GM20000 (cell line): ENCODE measurements around the gene POU5F2.

Experiments
- DNase-seq: peaks from one replicate; pipeline ENCODE4 v3.0.0; 2012; ENCODE audit warnings: low spot score
- TF ChIP-seq, protein P1 (sequence below): IDR thresholded peaks from 2 replicates; pipeline ENCODE4 v1.5.1; 2012; ENCODE audit warnings: mild to moderate bottlenecking, control low read depth; ENCODE audit errors: extremely low read depth, missing control alignments

Gene POU5F2

DNA sequence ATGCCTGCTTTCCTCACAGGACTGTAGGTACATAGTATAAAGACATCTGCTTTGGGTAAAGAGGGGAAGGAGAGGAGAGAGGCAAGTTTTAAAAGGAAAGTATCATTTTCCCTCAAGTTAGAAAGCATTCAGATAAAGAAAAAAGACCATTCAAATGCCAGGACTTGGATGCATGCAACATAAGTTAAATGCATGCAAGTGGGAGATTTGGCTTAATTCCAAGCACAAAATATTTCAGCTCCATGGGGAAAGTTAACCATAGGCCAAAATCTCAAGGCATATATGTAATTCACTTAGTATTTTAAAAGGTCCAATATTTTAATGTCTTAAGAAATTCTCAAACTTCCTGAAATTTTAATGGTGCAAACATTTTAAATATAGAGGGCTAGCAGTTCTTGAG, 36.4 kb downstream of the POU5F2 start:
- DNase-seq: no peak
- TF ChIP-seq, protein P1, sequence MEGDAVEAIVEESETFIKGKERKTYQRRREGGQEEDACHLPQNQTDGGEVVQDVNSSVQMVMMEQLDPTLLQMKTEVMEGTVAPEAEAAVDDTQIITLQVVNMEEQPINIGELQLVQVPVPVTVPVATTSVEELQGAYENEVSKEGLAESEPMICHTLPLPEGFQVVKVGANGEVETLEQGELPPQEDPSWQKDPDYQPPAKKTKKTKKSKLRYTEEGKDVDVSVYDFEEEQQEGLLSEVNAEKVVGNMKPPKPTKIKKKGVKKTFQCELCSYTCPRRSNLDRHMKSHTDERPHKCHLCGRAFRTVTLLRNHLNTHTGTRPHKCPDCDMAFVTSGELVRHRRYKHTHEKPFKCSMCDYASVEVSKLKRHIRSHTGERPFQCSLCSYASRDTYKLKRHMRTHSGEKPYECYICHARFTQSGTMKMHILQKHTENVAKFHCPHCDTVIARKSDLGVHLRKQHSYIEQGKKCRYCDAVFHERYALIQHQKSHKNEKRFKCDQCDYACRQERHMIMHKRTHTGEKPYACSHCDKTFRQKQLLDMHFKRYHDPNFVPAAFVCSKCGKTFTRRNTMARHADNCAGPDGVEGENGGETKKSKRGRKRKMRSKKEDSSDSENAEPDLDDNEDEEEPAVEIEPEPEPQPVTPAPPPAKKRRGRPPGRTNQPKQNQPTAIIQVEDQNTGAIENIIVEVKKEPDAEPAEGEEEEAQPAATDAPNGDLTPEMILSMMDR: no peak

DNA sequence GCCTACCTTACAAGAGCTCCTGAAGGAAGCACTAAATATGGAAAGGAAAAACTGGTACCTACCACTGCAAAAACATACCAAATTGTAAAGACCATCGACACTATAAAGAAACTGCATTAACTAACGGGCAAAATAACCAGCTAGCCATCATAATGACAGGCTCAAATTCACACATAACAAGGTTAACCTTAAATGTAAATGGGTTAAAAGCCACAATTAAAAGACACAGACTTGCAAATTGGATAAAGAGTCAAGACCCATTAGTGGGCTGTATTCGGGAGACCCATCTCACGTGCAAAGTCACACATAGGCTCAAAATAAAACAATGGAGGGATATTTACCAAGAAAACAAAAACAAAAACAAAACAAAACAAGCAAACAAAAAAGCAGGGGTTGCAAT, 49.4 kb downstream of the POU5F2 start:
- no peak for DNase-seq
- TF ChIP-seq, protein P1: no peak
